Gastroesophageal sphincter (tissue), 3 donors: Measurements from ENCODE around the gene PLCH1.

ENCODE experiments used
- EP300 ChIP-seq: sonication (generic); formaldehyde crosslinking; IDR thresholded peaks from one replicate; pipeline ENCODE4 v1.6.1; 2017; ENCODE audit warnings: antibody characterized with exemption, mild to moderate bottlenecking
- POLR2A ChIP-seq, 2 donors: fragments of 450-650 bp; IDR thresholded peaks; one replicate each; pipeline ENCODE4 v1.6.1; 2017; ENCODE audit warnings: antibody characterized with exemption in 2 of 2, mild to moderate bottlenecking in 2 of 2, moderate library complexity in 1 of 2
- POLR2AphosphoS5 ChIP-seq: sonication (generic); formaldehyde crosslinking; IDR thresholded peaks from one replicate; pipeline ENCODE4 v1.6.1; 2017; ENCODE audit warnings: antibody characterized with exemption
- TF ChIP-seq, protein P1 (sequence below), 4 experiments: fragments of 200-600 bp in 2 of 4; fragments of 450-650 bp in 2 of 4; sonication (generic) in 1 of 4; IDR thresholded peaks; one replicate each; pipeline ENCODE4 v1.5.1; 2017 to 2019; ENCODE audit warnings: antibody characterized with exemption in 4 of 4, mild to moderate bottlenecking in 2 of 4, moderate library complexity in 2 of 4

DNA sequence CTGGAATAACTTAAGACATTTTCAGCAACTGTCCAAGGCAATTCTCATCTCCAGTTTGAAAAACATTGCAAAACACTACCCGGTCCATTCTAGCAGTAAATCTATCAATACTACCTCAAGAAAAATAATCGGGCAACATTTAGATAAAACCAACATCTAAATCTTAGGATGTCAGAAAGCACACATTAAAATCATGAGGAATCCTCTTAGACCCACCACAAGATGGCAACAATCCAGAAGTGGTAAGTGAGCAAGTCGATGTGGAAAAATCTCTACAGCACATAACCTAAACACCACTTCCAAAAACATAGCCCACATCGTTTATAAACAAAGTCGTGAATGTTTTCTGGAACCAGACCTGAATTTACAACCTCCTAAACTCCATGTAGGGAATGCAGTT lies 5.7 kb downstream of the PLCH1 start:
- TF ChIP-seq, protein P1, sequence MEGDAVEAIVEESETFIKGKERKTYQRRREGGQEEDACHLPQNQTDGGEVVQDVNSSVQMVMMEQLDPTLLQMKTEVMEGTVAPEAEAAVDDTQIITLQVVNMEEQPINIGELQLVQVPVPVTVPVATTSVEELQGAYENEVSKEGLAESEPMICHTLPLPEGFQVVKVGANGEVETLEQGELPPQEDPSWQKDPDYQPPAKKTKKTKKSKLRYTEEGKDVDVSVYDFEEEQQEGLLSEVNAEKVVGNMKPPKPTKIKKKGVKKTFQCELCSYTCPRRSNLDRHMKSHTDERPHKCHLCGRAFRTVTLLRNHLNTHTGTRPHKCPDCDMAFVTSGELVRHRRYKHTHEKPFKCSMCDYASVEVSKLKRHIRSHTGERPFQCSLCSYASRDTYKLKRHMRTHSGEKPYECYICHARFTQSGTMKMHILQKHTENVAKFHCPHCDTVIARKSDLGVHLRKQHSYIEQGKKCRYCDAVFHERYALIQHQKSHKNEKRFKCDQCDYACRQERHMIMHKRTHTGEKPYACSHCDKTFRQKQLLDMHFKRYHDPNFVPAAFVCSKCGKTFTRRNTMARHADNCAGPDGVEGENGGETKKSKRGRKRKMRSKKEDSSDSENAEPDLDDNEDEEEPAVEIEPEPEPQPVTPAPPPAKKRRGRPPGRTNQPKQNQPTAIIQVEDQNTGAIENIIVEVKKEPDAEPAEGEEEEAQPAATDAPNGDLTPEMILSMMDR (IDR thresholded peaks at IDR 0.05): no peak
- TF ChIP-seq EP300 (no peak), POLR2AphosphoS5 (no peak), POLR2A (IDR thresholded peaks at IDR 0.05) (no peak)
